Keratinocyte (primary cell): ENCODE measurements around the gene YLPM1.

Source experiments
- CTCF ChIP-seq, 3 experiments: IDR thresholded peaks in 1 of 3; conservative IDR thresholded peaks in 1 of 3; optimal IDR thresholded peaks in 1 of 3; 2 replicates in 2 of 3; 3 replicates in 1 of 3; pipeline versions ENCODE3 to v1.5.1; 2011; ENCODE audit warnings: low read length in 3 of 3, mild to moderate bottlenecking in 3 of 3, moderate library complexity in 2 of 3, control low read depth in 1 of 3, inconsistent platforms in 1 of 3; ENCODE audit not compliant: insufficient read depth in 2 of 3; ENCODE audit errors: extremely low read depth in 1 of 3
- EZH2 ChIP-seq: IDR thresholded peaks from one replicate; pipeline ENCODE4 v1.6.1; 2012; ENCODE audit warnings: inconsistent platforms, mild to moderate bottlenecking, low read length, moderate library complexity

GRCh38 chr14:74846968-74847665 is 84.0 kb downstream of the YLPM1 start:
- TF ChIP-seq CTCF (optimal IDR thresholded peaks at IDR 0.05 in 1 of 3, IDR thresholded peaks at IDR 0.05 in 1 of 3, conservative IDR thresholded peaks at IDR 0.05 in 1 of 3; ENCODE audit: extremely low read depth in 1 of 3, insufficient read depth in 2 of 3, low read length in 3 of 3): no peak
- TF ChIP-seq EZH2: no peak
